Measurements from ENCODE around the gene SRCIN1.
A peak's percentile ranks its signal among the peaks of the same experiment; 100 is the strongest.
"Not testable (repeated sequence)": the region's sequence is repeated elsewhere in the genome, so short reads cannot be mapped to it uniquely, and the experiment has no call there.

Gene SRCIN1

DNA sequence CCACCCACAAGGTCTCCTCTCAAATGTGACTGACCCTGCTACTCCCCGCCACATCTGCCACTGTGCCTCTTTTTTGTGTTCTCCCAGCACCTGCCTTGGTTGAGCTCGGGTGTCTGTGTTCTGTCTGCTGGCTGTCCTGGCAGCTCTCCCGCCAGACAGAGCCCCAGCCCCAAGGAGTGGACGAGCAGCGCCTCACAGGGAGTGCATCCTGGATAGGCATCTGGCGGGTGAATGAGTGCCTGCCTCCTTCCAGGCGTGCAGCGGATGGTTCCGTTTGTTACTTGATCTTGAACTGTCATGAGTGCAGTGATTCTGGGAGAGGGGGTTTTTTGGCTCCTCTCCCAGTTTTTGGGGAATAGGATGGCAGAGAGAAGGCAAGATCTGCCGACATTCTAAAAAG is 77.6 kb downstream of the SRCIN1 start:
- not testable (repeated sequence) for DNase-seq

DNA sequence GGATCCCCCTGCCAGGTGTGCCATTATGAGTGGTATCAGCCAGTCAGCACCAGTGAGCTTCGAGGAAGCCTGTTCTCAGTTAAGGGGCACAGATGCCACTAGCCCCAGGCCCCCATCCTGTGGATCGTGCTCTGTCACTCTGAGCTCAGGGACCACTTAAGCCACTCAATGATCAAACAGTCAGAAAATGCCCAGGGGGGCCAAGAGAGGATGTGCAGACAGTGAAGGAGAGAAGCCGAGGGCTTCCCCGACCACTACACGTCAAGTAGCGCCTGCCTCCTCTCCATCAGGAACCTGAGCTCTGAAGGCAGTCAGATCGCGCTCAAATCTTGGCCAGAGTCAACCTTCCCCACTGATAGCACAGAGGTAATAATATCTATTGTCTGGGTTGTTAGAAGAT is 79.2 kb downstream of the SRCIN1 start:
- not testable (repeated sequence) for DNase-seq

DNA sequence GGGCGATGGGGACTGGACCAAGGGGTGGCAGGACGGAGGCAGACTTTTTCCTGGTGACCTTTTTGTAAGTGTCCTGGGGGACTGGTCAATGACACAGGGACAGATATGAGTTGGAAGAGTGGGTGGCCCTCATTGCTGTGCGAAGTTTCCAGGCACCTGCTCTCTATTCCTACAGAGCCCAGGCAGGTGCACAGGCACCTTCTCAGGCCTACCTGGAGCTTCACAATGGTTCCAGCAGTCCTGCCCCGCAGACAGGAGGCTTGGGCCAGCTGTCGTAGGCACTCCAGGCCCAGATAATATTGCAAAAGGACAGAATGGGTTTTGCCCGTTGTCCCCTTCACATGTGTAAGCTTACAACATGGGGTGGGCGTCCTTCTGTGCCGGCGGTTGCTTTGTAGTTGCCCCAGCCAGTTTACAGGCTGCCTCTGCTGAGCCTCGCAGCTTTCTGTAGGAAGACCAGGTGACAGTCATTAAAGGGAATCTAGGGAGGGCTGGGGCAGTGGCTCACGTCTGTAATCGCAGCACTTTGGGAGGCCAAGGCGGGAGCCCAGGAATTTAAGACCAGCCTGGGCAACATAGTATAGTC is 93.2 kb downstream of the SRCIN1 start:
- no peak for DNase-seq

DNA sequence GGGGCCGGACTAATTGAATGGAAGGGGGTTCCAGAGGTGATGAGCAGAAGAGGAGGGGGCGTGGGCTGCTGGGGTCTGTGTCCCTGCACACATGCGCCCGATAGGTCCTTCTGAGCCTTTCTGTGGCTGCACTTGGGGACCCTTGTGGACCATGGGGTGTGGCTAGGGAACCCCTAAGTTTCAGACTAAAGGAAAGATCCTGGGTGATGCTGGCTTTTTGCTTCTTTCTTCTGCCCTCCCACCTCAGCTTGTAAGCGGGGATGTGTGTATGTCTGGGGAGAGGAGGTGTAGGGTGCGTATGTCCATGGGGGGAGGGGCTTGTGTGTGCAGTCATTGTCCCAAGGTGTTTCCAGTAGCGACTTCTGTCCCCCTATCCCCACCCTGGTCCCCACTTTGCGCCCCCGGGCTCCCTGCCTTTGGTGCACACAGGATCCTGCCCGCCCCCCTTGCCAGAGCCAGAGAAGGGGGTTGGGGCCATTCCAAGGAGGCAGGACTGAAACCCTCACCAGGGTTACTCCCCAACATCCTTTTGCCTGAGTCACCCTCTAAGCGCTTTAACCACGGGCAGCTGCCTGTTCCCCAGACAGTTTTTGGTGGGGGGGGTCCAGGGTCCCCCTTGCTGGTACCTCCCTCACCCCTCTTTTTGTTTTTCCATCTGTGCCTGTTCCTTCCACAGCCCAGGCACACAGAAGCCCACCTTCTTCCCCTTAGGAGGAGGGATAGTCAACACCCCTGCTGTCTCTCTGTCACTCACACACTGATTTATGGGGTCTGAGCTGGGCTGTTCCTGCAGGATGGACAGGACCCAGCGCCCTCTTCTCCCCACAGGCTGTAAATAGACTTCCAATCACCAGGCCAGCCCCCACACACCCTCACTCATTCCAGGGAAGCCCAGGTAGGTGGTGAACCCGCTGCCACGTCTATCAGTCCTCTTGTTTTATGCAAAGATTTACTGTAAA is 94.3 kb downstream of the SRCIN1 start:
- DNase-seq: no peak

DNA sequence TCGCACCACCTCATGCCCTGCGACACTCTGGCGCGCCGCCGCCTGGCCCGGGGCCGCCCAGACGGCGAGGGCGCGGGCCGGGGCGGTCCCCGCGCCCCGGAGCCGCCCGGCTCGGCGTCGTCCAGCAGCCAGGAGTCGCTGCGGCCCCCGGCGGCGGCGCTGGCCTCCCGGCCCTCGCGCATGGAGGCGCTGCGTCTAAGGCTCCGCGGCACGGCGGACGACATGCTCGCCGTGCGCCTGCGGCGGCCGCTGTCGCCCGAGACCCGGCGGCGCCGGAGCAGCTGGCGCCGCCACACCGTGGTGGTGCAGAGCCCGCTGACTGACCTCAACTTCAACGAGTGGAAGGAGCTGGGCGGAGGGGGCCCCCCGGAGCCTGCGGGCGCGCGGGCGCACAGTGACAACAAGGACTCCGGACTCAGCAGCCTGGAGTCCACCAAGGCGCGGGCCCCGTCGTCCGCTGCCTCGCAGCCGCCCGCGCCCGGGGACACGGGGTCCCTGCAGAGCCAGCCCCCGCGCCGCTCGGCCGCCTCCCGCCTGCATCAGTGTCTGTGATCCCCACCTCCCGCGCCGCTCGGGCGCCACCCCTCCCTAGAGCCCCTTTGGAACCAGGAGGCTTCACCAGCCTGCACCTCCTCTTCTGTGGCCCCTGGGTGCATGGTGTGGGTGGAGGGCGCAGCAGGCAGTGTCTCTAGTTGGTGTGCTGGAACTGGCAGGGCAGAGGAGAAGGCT is 95.2 kb downstream of the SRCIN1 start:
- DNase-seq: no peak

DNA sequence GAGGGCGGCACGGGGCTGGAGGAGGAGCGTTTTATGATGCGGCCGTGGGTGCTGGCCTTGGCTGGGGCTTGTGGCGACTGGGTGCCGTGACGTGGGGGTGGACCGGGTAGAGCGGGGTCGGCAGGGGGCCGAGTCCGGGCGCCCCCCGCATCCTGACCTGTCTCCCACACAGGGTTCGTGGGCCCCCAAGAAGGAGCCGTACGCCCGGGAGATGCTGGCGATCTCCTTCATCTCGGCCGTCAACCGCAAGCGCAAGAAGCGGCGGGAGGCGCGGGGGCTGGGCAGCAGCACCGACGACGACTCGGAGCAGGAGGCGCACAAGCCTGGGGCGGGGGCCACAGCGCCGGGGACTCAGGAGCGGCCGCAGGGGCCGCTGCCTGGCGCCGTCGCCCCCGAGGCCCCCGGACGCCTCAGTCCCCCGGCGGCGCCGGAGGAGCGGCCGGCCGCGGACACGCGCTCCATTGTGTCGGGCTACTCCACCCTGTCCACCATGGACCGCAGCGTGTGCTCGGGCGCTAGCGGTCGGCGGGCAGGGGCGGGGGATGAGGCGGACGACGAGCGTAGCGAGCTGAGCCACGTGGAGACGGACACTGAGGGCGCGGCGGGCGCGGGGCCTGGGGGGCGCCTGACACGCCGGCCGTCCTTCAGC is 95.9 kb downstream of the SRCIN1 start:
- peak in 8 of 58 donors; percentile 34 to 77 (median 62) for DNase-seq

DNA sequence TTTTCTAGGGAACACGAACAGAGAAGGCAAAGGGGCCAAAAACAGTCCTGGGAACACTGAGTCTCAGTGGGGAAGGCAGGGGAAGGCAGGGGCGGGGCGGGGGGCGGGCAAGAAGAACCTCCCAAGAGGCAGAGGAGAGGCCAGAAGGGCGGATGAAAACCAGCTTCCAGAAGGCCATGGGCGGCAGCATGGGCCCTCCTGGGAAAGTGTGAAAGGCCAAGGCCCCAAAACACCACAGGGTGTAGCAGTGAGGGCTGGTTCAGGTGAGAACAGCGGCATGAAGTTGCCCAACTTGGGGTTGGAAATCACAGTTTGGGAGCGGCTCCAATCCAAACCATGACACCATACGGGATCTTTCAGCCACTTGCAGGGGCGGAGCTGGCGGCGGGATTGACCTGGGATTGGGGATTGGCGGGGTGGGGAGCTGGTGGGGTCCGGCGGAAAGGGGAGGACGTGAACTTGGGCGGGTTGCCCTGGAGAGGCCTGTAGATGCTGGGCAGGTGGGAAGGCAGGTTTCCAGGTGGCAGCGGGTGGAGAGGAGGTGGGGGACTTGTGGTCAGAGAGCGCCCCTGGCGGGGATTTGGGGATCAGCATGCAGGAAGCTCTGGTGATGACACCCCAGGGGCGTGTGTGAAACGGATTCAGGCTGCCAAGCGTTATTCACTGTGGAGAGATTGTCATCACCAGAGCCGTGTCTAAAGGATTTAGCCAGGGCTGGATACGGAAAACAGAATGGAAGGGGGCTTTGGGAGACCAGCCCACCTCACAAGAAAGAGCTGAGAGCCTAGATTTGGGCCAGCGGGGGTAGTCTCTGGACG is 96.6 kb downstream of the SRCIN1 start:
- peak in 52 of 58 donors; percentile 27 to 85 (median 65) for DNase-seq

DNA sequence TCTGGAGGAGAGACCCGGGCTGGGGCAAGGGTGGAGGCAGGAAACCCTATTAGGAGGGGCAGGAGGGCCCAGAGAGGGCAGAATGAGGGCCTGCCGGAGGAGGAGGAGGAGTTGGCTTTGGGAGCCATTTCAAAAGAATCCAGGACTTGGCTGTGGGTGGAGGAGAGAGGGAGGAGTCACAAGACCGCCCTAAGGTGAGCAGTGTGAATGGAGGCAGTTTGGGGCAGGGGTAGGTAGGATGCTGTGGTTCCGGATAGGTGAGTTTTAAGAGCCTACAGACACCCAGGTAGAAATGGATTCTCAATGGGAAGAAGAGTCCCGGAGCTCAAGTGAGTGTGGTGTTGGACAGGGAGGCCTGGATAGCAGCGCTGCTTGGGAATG is 97.2 kb downstream of the SRCIN1 start:
- DNase-seq: no peak

DNA sequence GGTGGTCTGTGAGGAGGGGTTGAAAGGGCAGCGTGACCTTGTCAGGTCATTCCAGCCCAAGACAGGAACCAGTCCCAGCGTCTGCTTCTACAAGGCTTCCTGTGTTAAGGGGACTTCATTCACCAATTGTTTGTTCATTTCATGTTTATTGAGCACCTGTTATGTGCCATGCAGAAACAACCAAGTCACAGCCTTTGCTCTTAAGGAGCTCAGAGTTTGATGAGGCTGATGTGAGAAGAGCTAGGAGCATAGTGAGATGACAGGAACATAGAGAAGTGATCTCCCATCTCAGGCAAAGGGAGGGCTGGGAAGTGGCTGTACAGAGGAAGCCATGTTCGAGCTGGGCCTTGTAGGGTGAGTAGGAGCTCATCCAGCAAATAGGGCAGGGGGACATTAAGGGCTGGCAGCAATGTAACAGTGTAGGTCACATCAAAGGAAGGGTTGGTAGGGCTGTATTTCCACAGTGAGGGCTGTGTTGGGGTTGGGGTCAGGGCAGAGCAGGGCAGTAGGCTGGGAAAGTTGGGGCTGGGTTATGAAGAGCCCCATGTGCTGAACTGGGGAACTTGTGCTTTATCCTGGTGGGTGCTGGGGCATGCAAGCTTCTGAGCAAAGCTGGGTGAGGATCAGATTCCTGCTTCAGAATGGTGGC is 97.7 kb downstream of the SRCIN1 start:
- no peak for DNase-seq

DNA sequence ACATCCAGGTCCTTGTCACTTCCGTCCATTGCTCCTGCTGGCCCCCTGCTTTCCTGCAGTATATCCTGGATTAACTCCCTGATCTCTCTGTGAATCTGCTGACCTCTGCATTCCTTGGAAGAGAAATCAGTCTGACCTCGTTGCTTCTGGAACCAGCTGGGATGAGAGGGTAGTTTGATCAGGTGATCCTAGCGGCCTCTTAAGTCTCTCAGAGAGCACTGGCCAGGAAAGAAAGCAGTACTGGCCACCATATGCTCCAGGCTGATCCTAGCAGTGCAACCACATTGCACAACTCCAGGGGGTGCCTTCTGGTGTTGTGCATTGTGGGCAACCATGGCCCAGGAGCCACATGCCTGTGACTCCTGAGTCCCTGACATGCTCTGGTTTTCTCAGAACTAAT is 98.3 kb downstream of the SRCIN1 start:
- no peak for DNase-seq

DNA sequence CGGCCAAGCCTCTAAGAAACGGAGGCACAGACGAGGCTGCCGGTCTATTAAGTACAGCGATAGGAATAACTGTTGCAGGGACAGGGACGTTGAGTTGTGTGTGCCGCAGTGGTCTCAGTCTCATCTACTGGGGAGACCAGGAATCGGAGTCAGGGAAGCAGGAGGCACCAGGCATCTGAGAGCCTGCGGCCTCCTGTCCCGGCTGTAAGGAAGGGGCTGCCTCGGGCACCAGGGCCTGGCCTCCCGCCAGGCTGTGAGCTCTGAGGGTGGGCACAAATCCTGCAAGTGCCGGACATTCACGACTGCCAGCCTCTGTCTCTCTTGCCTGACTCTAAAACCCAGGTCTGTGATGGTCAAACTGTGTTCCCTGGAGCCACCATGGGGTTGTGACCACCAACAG is 101.5 kb downstream of the SRCIN1 start:
- DNase-seq: no peak

DNA sequence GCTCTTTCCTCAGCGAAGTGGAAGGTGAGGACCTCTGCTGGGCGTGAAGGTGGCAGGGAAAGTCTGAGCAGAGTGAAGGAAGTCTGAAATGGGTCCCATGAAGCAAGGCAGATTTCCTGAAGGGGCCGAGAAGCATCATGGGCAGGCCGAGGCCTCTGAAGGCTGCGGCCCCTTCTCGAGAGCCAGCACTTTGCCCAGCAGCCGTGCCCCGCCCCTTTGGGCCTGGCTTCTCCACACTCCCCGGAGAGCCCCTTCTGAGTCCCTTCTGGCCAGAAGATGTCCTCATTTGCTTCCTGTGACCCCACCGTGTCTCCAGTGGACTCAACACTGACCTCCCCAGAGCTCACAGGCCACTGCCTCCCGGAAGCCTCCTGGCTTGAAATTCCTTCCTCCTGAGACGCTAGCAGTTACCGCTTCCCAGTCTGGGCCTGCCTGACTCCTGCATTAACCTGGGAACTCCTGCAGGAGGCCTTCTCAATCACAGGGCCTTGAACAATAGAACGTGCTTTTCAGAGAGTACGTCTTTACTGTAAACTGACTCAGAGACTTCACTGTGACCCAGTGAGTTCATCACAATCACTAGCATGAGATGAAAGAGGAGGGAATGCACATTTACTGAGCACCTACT is 102.4 kb downstream of the SRCIN1 start:
- not testable (repeated sequence) for DNase-seq

DNA sequence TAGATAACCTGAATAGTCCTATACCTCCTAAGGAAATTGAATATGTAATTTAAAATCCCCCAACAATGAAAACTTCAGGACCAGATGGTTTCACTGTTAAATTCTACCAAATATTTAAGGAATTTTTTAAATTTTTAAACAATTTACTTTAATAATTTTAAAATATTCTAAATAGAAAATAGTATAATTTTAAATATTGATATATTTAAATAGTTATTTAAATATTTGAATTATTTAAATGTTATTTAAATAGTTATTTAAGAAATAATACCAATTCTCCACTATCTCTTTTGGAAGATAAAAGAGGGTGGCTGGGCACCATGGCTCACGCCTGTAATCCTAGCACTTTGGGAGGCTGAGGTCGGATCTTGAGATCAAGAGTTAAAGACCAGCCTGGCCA is 104.0 kb downstream of the SRCIN1 start:
- not testable (repeated sequence) for DNase-seq

DNA sequence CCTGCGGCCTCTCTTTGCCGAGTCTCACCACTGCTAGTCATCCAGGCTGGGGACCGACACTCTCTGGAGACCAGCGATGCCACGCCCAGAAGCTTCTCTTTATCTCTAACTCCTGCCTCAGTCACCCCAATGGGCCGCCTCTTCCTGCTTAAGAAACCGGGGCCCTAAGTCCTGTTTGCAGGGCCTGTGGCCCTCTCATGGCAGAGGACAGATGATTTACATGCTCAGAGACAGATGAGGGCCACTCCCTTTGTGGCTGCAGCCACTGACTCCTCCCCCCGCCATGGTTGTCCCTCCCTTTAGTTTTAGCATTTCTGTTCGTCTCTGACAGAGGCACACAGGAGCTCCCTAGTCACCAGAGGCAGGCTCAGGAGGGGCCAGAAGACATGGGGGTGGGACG is 106.5 kb downstream of the SRCIN1 start:
- not testable (repeated sequence) for DNase-seq

DNA sequence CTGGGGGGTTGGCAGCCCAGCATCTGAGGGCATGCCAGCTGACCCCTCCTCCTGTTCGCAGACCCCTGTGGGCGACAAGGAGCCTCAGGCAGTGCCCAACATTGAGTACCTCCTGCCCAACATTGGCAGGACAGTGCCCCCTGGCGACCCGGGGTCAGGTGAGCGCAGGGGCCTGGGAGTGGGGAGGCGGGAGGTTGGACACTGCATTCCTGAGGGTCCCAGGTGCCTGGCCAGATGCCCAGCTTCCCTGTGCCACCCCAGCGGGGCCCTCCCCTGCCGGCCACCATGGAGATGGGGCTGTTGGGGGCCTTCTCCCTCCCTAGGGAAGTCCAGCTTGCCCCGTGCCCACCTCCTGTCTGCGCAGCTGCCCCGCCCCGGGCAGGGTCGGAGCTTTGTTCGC is 107.4 kb downstream of the SRCIN1 start:
- no peak for DNase-seq

DNA sequence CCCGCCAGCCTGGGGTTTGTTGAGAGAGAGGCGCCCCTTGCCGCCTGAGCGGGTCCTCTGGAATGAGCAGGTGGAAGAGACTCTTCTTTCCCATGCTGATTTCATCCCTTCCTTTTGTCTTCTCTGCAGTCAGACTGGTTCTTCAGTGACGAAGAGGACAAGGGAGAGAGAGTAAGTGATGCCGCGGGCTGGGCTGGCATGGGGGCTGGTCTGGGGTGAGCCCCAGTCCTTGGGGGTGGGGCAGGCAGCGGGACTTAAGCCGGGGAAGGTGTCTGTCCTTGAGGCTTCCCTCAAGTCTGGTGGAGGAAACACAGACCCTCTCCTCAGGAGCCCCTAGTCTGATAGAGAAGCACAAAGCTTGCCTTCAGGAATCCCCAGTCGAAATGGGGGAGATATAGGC is 108.1 kb downstream of the SRCIN1 start:
- DNase-seq: not testable (repeated sequence)

DNA sequence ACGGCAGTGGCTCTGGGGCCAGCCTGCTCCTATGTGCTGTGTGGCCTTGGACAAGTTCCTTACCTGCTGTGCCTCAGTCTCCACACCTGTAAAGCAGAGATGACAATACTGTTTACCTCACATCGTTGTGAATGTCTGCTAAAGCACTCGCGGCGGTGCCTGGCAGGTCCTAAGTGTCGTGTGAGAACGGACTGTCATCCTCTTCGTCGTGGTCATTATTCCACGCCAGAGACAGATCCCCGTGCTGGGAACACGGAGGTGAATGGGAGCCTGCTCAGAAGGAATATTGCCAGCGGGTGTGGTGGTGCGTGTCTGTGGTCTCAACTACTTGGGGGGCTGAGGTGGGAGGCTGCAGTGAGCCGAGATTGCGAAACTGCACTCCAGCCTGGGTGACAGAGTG is 111.6 kb downstream of the SRCIN1 start:
- not testable (repeated sequence) for DNase-seq

DNA sequence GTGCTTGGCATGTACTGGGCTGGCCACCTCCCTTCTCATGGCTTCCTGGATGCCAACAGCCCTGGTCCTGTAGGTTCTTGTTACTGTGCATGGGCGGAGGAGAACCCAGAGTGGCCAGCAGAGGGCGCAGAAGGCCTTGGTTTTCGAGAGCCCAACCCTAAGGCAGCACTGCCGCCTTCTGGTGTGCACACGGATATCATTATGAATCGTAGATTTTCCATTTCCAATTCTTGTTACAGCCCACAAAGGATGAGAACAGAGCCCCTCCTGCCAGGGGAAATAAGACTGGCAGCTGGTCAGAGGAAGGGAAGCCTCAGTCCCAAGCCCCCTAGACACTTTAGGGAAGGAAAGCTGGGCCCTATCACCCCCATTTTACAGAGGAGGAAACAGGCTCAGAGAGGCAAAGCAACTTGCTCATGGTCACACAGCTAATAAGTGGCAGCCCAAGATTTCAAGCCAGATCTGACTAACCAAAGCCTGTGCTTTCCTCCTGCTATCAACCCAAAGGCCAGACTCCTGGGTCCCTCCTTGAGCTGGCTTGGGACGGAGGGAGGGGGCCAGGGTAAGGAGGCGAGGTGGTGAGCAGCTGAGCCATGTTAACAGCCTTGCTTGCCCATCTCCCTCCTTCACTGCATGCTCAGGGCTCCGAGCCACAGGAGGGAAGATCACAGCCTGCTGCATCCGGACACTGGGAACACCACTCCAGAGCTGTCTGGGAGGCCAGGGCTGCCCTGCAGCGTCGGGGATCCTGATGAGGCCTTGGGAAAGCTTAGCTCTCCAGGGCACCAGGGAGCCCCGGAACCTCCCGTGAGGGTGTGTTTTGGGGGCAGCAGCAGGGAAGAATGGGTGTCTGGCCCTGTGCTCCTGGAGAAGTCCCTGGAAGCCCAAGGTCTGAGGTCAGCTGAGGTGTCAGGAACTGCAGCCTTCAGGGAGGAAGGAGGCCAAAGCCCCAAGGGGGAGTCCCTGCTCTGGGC is 113.4 kb downstream of the SRCIN1 start:
- peak in 56 of 58 donors; percentile 12 to 95 (median 77) for DNase-seq
